Measurements from ENCODE around the gene FAM13A.

- no peak for TF ChIP-seq POLR2AphosphoS5 (IDR thresholded peaks at IDR 0.05)
- TF ChIP-seq, protein P1, sequence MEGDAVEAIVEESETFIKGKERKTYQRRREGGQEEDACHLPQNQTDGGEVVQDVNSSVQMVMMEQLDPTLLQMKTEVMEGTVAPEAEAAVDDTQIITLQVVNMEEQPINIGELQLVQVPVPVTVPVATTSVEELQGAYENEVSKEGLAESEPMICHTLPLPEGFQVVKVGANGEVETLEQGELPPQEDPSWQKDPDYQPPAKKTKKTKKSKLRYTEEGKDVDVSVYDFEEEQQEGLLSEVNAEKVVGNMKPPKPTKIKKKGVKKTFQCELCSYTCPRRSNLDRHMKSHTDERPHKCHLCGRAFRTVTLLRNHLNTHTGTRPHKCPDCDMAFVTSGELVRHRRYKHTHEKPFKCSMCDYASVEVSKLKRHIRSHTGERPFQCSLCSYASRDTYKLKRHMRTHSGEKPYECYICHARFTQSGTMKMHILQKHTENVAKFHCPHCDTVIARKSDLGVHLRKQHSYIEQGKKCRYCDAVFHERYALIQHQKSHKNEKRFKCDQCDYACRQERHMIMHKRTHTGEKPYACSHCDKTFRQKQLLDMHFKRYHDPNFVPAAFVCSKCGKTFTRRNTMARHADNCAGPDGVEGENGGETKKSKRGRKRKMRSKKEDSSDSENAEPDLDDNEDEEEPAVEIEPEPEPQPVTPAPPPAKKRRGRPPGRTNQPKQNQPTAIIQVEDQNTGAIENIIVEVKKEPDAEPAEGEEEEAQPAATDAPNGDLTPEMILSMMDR (IDR thresholded peaks at IDR 0.05) = no peak
- TF ChIP-seq POLR2A (IDR thresholded peaks at IDR 0.05) = no peak
These were observed 55.1 kb downstream of the FAM13A start for GRCh38 chr4:89001647-89002445.

Measured in prostate gland (tissue), 2 donors.